Measurements from ENCODE around the gene ZNF429. TPM values are rescaled to one million over a fixed set of nuclear protein-coding genes. Genes with fewer than 3 reads are reported as not detected.
"Not testable (repeated sequence)": the region's sequence is repeated elsewhere in the genome, so short reads cannot be mapped to it uniquely, and the experiment has no call there.

ZNF429 gene
- total and polyA plus RNA-seq, 7 donors, result 6.5 to 15.7 (median 10.9) TPM

GRCh38 chr19:21532904-21533303 is 27.5 kb downstream of the ZNF429 start:
- no peak overlapping the region for H3K27ac ChIP-seq
- intact Hi-C loops (cut with DNase I), result no loop called here
- H3K4me3 ChIP-seq, result no peak overlapping the region
- no peak for DNase-seq
- H3K9me3 ChIP-seq, result peaks cover 0 to 28% (median 11%) of the 10 kb centered on the region in 4 donors
- peaks cover 0 to 65% (median 30%) of the 10 kb centered on the region in 4 donors for H3K36me3 ChIP-seq
- H3K27me3 ChIP-seq, result no peaks in the 10 kb centered on the region
- WGBS, 2 donors, result 99% methylated on average over 3 of the region's 3 CpGs
- TF ChIP-seq POLR2AphosphoS5 (IDR thresholded peaks at IDR 0.05) (no peak), EP300 (IDR thresholded peaks at IDR 0.05) (no peak), CTCF (IDR thresholded peaks at IDR 0.05) (no peak), POLR2A (IDR thresholded peaks at IDR 0.05) (no peak)
- H3K4me1 ChIP-seq, result no peaks in the 10 kb centered on the region

GRCh38 chr19:21536741-21537290 is 31.4 kb downstream of the ZNF429 start:
- Histone ChIP-seq H3K9me3 (peaks cover 0 to 30% (median 12%) of the 10 kb centered on the region in 4 donors), H3K36me3 (peaks cover 0 to 61% (median 24%) of the 10 kb centered on the region in 4 donors)
- H3K4me3 ChIP-seq; H3K27me3 ChIP-seq; H3K27ac ChIP-seq; DNase-seq; H3K4me1 ChIP-seq; intact Hi-C loops (cut with DNase I): not testable (repeated sequence)
- 97 to 98% methylated on average over 2 of the region's 2 CpGs for WGBS, 2 donors

- Histone ChIP-seq H3K4me1 (no peaks in the 10 kb centered on the region), H3K27me3 (no peaks in the 10 kb centered on the region), H3K4me3 (no peak overlapping the region), H3K9me3 (peaks cover 0 to 22% (median 0%) of the 10 kb centered on the region in 4 donors), H3K27ac (no peak overlapping the region), H3K36me3 (peaks cover 0 to 8% (median 0%) of the 10 kb centered on the region in 4 donors)
- no peak for TF ChIP-seq POLR2A (IDR thresholded peaks at IDR 0.05)
- no peak for TF ChIP-seq EP300 (IDR thresholded peaks at IDR 0.05)
- no peak for TF ChIP-seq POLR2AphosphoS5 (IDR thresholded peaks at IDR 0.05)
- no peak for TF ChIP-seq CTCF (IDR thresholded peaks at IDR 0.05)
- intact Hi-C loops (cut with DNase I), result no loop called here
- DNase-seq, result no peak
- WGBS, 2 donors, result 78 to 89% methylated on average over 2 of the region's 2 CpGs
Measured at GRCh38 chr19:21559444-21559843, 54.0 kb downstream of the ZNF429 start.

GRCh38 chr19:21564406-21564805 is 59.0 kb downstream of the ZNF429 start:
- no peaks in the 10 kb centered on the region for H3K36me3 ChIP-seq
- peaks cover 0 to 13% (median 0%) of the 10 kb centered on the region in 4 donors for H3K9me3 ChIP-seq
- TF ChIP-seq EP300 (IDR thresholded peaks at IDR 0.05), result no peak
- no peak for TF ChIP-seq POLR2AphosphoS5 (IDR thresholded peaks at IDR 0.05)
- no peak for TF ChIP-seq POLR2A (IDR thresholded peaks at IDR 0.05)
- TF ChIP-seq CTCF (IDR thresholded peaks at IDR 0.05), result no peak
- H3K4me1 ChIP-seq, result peaks cover 0 to 8% (median 0%) of the 10 kb centered on the region in 4 donors
- H3K4me3 ChIP-seq, result no peak overlapping the region
- H3K27ac ChIP-seq, result no peak overlapping the region
- WGBS, 2 donors, result 66 to 86% methylated on average over 1 of the region's 1 CpG
- no peaks in the 10 kb centered on the region for H3K27me3 ChIP-seq
- intact Hi-C loops (cut with DNase I), result no loop called here
- no peak for DNase-seq

- Histone ChIP-seq H3K9me3 (peaks cover 0 to 9% (median 0%) of the 10 kb centered on the region in 4 donors), H3K36me3 (no peaks in the 10 kb centered on the region), H3K27ac (no peak overlapping the region), H3K27me3 (no peaks in the 10 kb centered on the region), H3K4me3 (no peak overlapping the region), H3K4me1 (peaks cover 0 to 8% (median 0%) of the 10 kb centered on the region in 4 donors)
- intact Hi-C loops (cut with DNase I), result no loop called here
- no peak for TF ChIP-seq EP300 (IDR thresholded peaks at IDR 0.05)
- no peak for TF ChIP-seq POLR2A (IDR thresholded peaks at IDR 0.05)
- no peak for TF ChIP-seq CTCF (IDR thresholded peaks at IDR 0.05)
- TF ChIP-seq POLR2AphosphoS5 (IDR thresholded peaks at IDR 0.05), result no peak
- WGBS, 2 donors, result 70 to 82% methylated on average over 3 of the region's 3 CpGs
- no peak for DNase-seq
Measured at GRCh38 chr19:21566073-21566472, 60.7 kb downstream of the ZNF429 start.

GRCh38 chr19:21567806-21568205 is 62.4 kb downstream of the ZNF429 start:
- H3K27me3 ChIP-seq; H3K36me3 ChIP-seq; DNase-seq; intact Hi-C loops (cut with DNase I); H3K27ac ChIP-seq; H3K9me3 ChIP-seq; H3K4me1 ChIP-seq: not testable (repeated sequence)
- peak overlapping the region in 2 of 4 donors; percentile 27 to 33 for H3K4me3 ChIP-seq
- WGBS, 2 donors, result 81% methylated on average over 4 of the region's 4 CpGs

Data from sigmoid colon (tissue), 7 donors.